K562 (cell line): ENCODE measurements around the gene MYH7. TPM values are rescaled to one million over a fixed set of nuclear protein-coding genes. Genes with fewer than 3 reads are reported as not detected.

ENCODE experiments used
- FOXJ3 ChIP-seq: sonication (generic); formaldehyde crosslinking; IDR thresholded peaks from 2 replicates; pipeline ENCODE4 v1.4.0; 2020; ENCODE audit warnings: mild to moderate bottlenecking, missing genetic modification reagents
- IFI16 ChIP-seq: fragments of 250-450 bp; sonication (Bioruptor Pico); IDR thresholded peaks from 2 replicates; pipeline ENCODE4 v2.1.2; 2022; ENCODE audit warnings: mild to moderate bottlenecking, inconsistent platforms
- SMAD3 ChIP-seq: fragments of 450-650 bp; formaldehyde crosslinking; conservative IDR thresholded peaks from 2 replicates; pipeline ENCODE4 v1.4.0; 2020; ENCODE audit warnings: mild to moderate bottlenecking
- SPI1 ChIP-seq: IDR thresholded peaks from 2 replicates; pipeline ENCODE4 v1.6.1; 2011; ENCODE audit warnings: low read depth, low read length, control low read depth, borderline replicate concordance
- YY1 ChIP-seq, 3 experiments: IDR thresholded peaks; 2 replicates each; pipeline ENCODE4 v1.6.1; 2011; ENCODE audit warnings: low read length in 2 of 3, mild to moderate bottlenecking in 2 of 3, moderate library complexity in 2 of 3, borderline replicate concordance in 1 of 3, control low read depth in 1 of 3, low read depth in 1 of 3; ENCODE audit not compliant: insufficient read depth in 3 of 3, insufficient replicate concordance in 2 of 3, control insufficient read depth in 1 of 3, insufficient read length in 1 of 3; ENCODE audit errors: extremely low read depth in 1 of 3
- ZFP91 ChIP-seq: sonication (generic); formaldehyde crosslinking; IDR thresholded peaks from 2 replicates; pipeline ENCODE4 v1.8.0; 2022; ENCODE audit warnings: mild to moderate bottlenecking, missing genetic modification reagents
- ZNF133 ChIP-seq: fragments of 250-450 bp; sonication (Bioruptor Pico); IDR thresholded peaks from 2 replicates; pipeline ENCODE4 v1.4.0; 2020; ENCODE audit warnings: mild to moderate bottlenecking
- ZNF436 ChIP-seq: fragments of 250-450, 450-650 bp; sonication (Bioruptor Pico); formaldehyde crosslinking; IDR thresholded peaks from 2 replicates; pipeline ENCODE4 v1.7.0; 2020; ENCODE audit warnings: mild to moderate bottlenecking
- polyA plus RNA-seq, 8 experiments: library from polyadenylated mRNA; depleted of rRNA in 4 of 8; stranded (reverse) in 5 of 8; unstranded in 3 of 8; fragments of >200 nt; fragmentation: Nextera tagmentation in 2 of 8; fragmentation: Illumina TruSeq in 1 of 8; extraction: Ambion mirVana in 2 of 8; extraction: Trizol in 1 of 8; gene quantifications; 2 replicates each; pipeline versions ENCODE4 v1.2.1 to v1.2.3, GENCODE V29; 2011 to 2014; ENCODE audit warnings: inconsistent platforms in 1 of 8, missing spikeins in 1 of 8
- total RNA-seq, 7 experiments: library from RNA; depleted of rRNA in 6 of 7; stranded (reverse); fragments of >200 nt in 6 of 7; fragmentation: Illumina TruSeq in 2 of 7; extraction: Trizol in 2 of 7; gene quantifications; 2 replicates each; pipeline versions ENCODE4 v1.2.1 to v1.2.3, GENCODE V29; 2011 to 2021; ENCODE audit warnings: low replicate concordance in 1 of 7
- TF ChIP-seq, protein P1 (sequence below): fragments of 450-650 bp; IDR thresholded peaks from 2 replicates; pipeline ENCODE4 v1.7.1; 2018; ENCODE audit warnings: mild to moderate bottlenecking, low read depth; ENCODE audit not compliant: partially characterized antibody
- TF ChIP-seq, protein P2 (sequence below): fragments of 450-650 bp; conservative IDR thresholded peaks from 2 replicates; pipeline ENCODE4 v1.6.1; 2016; ENCODE audit warnings: missing genetic modification characterization, low read depth, mild to moderate bottlenecking, control low read depth, missing compliant biosample characterization

The MYH7 gene
- total and polyA plus RNA-seq, 9 of the 15 experiments (the other 6 are each of a cell fraction or from before 2014, with no cell fraction given): not detected

DNA sequence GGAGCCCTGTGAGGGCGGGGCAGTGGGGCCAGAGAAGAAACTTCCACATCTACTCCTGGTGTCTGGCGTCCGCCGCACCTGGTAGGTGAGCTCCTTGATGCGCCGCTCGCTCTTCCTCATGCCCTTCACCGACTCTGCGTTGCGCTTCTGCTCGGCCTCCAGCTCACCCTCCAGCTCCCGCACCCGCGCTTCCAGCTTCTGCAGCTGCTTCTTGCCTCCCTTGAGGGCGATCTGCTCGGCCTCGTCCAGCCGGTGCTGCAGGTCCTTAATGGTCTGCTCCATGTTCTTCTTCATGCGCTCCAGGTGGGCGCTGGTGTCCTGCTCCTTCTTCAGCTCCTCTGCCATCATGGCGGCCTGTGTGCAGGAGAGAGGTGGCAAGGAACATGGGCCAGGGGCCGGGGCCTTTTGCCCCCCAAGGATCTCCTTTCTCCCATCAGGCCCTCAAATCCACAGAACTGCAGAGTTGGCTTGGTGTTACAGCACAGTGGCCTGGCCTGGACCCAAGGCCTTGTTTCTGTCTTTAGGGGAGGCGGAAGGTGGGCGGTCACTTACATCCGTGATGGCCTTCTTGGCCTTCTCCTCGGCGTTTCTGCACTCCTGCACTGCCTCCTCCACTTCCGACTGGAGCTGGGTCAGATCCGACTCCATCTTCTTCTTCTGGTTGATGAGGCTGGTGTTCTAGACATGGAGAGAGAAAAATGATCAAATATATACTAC is 50.9 kb downstream of the MYH7 start (continued):
- TF ChIP-seq, protein P1, sequence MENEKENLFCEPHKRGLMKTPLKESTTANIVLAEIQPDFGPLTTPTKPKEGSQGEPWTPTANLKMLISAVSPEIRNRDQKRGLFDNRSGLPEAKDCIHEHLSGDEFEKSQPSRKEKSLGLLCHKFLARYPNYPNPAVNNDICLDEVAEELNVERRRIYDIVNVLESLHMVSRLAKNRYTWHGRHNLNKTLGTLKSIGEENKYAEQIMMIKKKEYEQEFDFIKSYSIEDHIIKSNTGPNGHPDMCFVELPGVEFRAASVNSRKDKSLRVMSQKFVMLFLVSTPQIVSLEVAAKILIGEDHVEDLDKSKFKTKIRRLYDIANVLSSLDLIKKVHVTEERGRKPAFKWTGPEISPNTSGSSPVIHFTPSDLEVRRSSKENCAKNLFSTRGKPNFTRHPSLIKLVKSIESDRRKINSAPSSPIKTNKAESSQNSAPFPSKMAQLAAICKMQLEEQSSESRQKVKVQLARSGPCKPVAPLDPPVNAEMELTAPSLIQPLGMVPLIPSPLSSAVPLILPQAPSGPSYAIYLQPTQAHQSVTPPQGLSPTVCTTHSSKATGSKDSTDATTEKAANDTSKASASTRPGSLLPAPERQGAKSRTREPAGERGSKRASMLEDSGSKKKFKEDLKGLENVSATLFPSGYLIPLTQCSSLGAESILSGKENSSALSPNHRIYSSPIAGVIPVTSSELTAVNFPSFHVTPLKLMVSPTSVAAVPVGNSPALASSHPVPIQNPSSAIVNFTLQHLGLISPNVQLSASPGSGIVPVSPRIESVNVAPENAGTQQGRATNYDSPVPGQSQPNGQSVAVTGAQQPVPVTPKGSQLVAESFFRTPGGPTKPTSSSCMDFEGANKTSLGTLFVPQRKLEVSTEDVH: no peak
- no peak for TF ChIP-seq SPI1
- no peak for TF ChIP-seq ZFP91 (CRISPR knock-in tag)
- TF ChIP-seq, protein P2, sequence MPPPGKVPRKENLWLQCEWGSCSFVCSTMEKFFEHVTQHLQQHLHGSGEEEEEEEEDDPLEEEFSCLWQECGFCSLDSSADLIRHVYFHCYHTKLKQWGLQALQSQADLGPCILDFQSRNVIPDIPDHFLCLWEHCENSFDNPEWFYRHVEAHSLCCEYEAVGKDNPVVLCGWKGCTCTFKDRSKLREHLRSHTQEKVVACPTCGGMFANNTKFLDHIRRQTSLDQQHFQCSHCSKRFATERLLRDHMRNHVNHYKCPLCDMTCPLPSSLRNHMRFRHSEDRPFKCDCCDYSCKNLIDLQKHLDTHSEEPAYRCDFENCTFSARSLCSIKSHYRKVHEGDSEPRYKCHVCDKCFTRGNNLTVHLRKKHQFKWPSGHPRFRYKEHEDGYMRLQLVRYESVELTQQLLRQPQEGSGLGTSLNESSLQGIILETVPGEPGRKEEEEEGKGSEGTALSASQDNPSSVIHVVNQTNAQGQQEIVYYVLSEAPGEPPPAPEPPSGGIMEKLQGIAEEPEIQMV: no peak
- TF ChIP-seq ZNF436: no peak
- no peak for TF ChIP-seq FOXJ3
- TF ChIP-seq SMAD3: no peak
- TF ChIP-seq IFI16: no peak
- TF ChIP-seq ZNF133: no peak
- TF ChIP-seq YY1 (IDR thresholded peaks at IDR 0.05; ENCODE audit: borderline replicate concordance in 1 of 3, control insufficient read depth in 1 of 3, extremely low read depth in 1 of 3, insufficient read depth in 3 of 3, insufficient read length in 1 of 3, insufficient replicate concordance in 2 of 3, low read depth in 1 of 3, low read length in 2 of 3): no peak
